SK-N-MC (cell line): ENCODE results near the gene HPDL.
A peak's percentile ranks its signal among the peaks of the same experiment; 100 is the strongest.
"Not testable (repeated sequence)": the region's sequence is repeated elsewhere in the genome, so short reads cannot be mapped to it uniquely, and the experiment has no call there.

Source experiments
- DNase-seq: peaks from one replicate; pipeline ENCODE4 v3.0.0-alpha.2; 2011; ENCODE audit warnings: low read depth, low spot score
- H3K27ac ChIP-seq: fragments of 200-600 bp; sonication (generic); 2 replicates; pipeline ENCODE4 v1.5.1; 2016; ENCODE audit warnings: mixed run types
- H3K36me3 ChIP-seq: fragments of 200-600 bp; sonication (generic); 2 replicates; pipeline ENCODE4 v1.6.1; 2017; ENCODE audit warnings: antibody characterized with exemption, low read length, mixed read lengths; ENCODE audit not compliant: insufficient read depth
- H3K4me3 ChIP-seq: fragments of 200-600 bp; sonication (generic); 2 replicates; pipeline ENCODE4 v1.5.1; 2016
- H3K9ac ChIP-seq: fragments of 200-600 bp; sonication (generic); 2 replicates; pipeline ENCODE4 v1.8.0; 2017; ENCODE audit warnings: mixed run types, mixed read lengths; ENCODE audit not compliant: insufficient read length
- H3K9me3 ChIP-seq: fragments of 200-600 bp; sonication (generic); 2 replicates; pipeline ENCODE4 v1.6.1; 2017; ENCODE audit warnings: low read depth, mild to moderate bottlenecking, antibody characterized with exemption, low read length, moderate library complexity, mixed read lengths
- EZH2 ChIP-seq: fragments of 200-600 bp; sonication (generic); IDR thresholded peaks from one replicate; pipeline ENCODE4 v1.6.1; 2017; ENCODE audit warnings: antibody characterized with exemption
- FOXP2 ChIP-seq: optimal IDR thresholded peaks from 2 replicates; pipeline ENCODE3; 2011; ENCODE audit warnings: mild to moderate bottlenecking, moderate library complexity; ENCODE audit not compliant: insufficient read depth; ENCODE audit errors: extremely low read length, control extremely low read depth
- POLR2AphosphoS5 ChIP-seq: IDR thresholded peaks from 2 replicates; pipeline ENCODE4 v1.6.1; 2012; ENCODE audit warnings: mild to moderate bottlenecking, low read depth, low read length, borderline replicate concordance

HPDL gene

DNA sequence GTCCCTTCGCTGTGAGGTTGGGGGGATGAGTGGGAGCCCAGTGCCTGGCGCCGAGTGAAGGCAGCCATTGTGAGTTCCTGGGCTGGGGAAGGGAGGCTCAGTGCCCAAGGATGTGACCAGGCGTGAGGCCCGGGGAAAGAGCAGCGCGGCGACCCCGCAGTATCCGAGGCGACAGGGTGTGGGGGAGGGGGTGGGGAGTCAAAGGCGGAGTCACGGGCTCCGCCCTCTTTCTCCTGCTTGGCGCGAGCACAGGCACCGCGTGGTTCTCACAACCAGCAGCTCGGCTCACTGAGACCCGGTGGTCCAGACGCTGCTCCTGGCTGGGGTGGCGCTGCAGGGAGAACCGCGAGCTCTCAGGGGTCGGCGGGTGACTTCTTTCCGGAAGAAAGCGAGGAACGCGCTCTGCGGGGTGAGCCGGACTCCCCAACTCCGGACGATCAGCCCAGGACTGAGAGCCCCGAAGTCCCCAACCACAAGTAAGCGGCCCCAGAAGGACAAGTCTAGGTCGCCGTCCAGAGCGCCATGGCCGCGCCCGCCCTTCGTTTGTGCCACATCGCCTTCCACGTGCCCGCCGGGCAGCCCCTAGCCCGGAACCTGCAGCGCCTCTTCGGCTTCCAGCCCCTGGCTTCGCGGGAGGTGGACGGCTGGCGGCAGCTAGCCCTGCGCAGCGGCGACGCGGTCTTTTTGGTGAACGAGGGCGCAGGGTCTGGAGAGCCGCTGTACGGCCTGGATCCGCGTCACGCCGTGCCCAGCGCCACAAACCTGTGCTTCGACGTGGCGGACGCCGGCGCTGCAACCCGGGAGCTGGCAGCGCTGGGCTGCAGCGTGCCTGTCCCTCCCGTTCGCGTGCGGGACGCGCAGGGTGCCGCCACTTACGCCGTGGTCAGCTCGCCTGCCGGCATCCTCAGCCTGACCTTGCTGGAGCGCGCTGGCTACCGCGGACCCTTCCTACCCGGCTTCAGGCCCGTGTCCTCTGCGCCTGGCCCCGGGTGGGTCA lies at the start of gene HPDL:
HPDL (plus strand) TSS at position 269 of the 997 bp plus-strand sequence; CDS start at position 523, 254 bp downstream.
- Histone ChIP-seq H3K4me3 (peak within 1 kb of the TSS; percentile 53), H3K27ac (no peak within 1 kb of the TSS), H3K36me3 (no peaks in the 10 kb centered on the region), H3K9me3 (no peaks in the 10 kb centered on the region), H3K9ac (no peak within 1 kb of the TSS)
- no peak for DNase-seq
- no peak for TF ChIP-seq FOXP2
- TF ChIP-seq EZH2 = no peak
- TF ChIP-seq POLR2AphosphoS5 = peak; percentile 89

DNA sequence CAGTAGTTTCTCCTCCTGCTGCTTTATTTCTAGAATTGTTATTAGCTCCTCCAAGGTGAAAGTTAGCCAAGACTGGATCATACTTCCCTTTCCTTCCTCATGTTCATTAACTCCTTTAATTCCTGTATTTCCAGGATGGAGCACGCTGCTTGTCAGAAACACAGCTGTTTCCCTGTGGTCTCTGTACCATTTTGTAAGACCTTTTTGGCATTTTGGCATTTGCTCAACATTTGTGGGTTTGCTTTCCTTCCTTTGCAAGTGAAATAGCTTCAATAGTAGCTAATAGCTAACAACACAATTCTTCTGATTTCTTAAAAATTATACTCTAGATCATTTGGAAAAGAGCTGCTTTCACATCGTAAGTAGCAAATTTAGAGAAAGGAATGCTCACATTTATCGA lies 44.3 kb upstream of the HPDL start:
- Histone ChIP-seq H3K9me3 (no peaks in the 10 kb centered on the region), H3K9ac (no peak overlapping the region), H3K27ac (no peak overlapping the region), H3K4me3 (no peak overlapping the region), H3K36me3 (no peaks in the 10 kb centered on the region)
- TF ChIP-seq POLR2AphosphoS5 (no peak), EZH2 (no peak), FOXP2 (no peak)
- no peak for DNase-seq

DNA sequence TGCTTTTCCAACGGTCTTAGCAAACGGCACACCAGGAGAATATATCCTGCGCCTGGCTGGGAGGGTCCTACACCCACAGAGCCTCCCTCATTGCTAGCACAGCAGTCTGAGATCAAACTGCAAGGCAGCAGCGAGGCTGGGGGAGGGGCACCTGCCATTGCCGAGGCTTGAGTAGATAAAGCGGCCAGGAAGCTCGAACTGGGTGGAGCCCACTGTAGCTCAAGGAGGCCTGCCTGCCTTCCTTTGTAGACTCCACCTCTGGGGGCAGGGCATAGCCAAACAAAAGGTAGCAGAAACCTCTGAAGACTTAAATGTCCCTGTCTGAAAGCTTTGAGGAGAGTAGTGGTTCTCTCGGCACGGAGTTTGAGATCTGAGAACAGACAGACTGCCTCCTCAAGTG lies 41.8 kb upstream of the HPDL start:
- not testable (repeated sequence) for DNase-seq, H3K9me3 ChIP-seq

DNA sequence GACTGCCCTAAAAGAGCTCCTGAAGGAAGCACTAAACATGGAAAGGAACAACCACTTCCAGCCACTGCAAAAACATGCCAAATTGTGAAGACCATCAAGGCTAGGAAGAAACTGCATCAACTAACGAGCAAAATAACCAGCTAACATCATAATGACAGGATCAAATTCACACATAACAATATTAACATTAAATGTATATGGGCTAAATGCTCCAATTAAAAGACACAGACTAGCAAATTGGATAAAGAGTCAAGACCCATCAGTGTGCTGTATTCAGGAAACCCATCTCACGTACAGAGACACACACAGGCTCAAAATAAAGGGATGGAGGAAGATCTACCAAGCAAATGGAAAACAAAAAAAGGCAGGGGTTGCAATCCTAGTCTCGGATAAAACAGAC lies 40.2 kb upstream of the HPDL start:
- not testable (repeated sequence) for DNase-seq, H3K4me3 ChIP-seq, H3K9me3 ChIP-seq, H3K36me3 ChIP-seq, H3K9ac ChIP-seq, H3K27ac ChIP-seq

More for the DNA sequence above, 41.8 kb upstream of the HPDL start:
- not testable (repeated sequence) for H3K9ac ChIP-seq, H3K27ac ChIP-seq, H3K36me3 ChIP-seq, H3K4me3 ChIP-seq

DNA sequence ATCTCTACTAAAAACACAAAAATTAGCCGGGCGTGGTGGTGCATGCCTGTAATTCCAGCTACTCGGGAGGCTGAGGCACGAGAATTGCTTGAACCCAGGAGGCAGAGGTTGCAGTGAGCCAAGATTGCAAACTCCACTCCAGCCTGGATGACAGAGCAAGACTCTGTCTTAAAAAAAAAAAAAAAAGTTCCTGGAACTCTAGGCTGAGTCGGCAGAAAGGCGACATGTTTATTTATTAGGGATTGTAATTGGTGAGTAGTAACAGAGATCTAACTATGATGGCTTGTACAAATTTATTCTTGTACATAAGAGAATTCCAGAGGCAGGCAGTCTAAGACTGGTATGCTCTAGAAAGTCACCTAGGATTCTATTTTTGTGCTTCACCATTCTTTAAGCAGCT lies 35.7 kb upstream of the HPDL start:
- not testable (repeated sequence) for H3K36me3 ChIP-seq, H3K9ac ChIP-seq, DNase-seq, H3K27ac ChIP-seq, H3K4me3 ChIP-seq, H3K9me3 ChIP-seq

DNA sequence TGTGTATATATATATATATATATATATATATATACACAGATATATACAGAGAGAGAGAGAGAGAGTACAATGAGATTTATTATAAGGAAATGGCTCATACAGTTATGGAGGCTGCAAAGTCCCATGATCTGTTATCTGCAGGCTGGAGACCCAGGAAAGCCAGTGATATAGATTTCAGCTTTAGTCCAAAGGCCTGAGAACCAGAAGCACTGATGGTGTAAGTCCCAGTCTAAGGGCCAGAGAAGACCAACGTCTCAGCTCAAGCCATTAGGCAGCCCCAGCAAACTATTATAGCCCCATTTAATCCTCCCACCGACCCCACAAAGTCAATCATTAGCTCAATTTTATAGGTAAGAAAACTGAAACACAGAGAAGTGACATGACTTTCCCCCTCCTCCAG lies 35.0 kb upstream of the HPDL start:
- no peaks in the 10 kb centered on the region for H3K36me3 ChIP-seq
- no peak overlapping the region for H3K9ac ChIP-seq
- H3K9me3 ChIP-seq = no peaks in the 10 kb centered on the region
- H3K4me3 ChIP-seq = no peak overlapping the region
- TF ChIP-seq EZH2 = no peak
- no peak for TF ChIP-seq FOXP2
- no peak for TF ChIP-seq POLR2AphosphoS5
- no peak for DNase-seq
- H3K27ac ChIP-seq = no peak overlapping the region

DNA sequence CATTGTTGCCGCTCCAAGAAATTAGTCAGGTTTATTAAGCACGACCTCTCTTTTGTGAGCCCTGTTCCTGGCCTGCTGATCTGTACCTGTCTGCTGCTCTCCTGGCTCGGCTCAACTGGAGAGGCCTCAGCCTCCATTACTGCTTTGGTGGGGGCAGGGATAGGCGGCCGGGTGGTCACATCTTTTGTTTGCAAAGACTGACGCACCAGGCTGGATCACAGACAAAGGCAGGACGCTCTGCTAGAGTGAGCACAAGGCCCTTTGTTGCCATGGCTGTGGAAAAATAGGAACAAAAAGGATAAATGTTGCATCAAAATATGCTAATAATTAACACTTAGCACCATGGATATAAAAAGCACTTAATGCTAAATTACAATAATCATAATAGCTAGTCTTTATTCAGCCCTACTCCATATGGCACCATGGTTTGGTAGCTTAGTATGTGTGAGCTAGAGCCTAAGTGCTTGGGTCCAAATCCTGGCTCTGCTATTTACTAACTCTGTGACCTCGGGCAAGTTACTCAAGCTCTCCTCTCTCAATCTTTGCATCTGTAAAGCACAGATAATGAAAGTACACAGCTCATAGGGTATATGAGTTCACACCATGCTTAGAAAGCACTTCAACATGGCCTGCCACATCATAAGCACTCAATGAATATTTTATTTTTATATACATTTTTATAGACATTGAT lies 28.9 kb upstream of the HPDL start:
- no peak overlapping the region for H3K9ac ChIP-seq
- no peak overlapping the region for H3K4me3 ChIP-seq
- no peak for DNase-seq

DNA sequence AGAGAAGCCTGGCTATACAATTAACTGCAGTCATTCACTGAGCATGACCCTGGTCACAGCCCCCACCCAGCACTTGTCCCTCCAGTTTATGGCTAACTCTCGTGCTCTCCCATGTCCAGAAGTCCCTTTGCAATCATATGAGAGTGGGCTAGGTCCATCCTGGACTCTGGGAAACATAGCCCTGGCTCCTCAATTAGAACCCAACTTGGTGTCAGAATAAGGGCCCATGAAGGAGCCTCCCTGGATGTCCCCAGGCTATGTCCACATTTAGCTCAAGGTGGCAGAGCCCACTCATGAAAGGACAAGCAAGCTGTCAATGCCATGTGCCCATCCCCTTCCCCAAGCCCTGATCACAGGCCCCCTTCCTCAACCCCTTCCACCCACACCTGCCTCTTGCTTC lies 27.4 kb upstream of the HPDL start:
- H3K36me3 ChIP-seq = no peaks in the 10 kb centered on the region
- no peak for DNase-seq
- H3K9ac ChIP-seq = no peak overlapping the region
- H3K4me3 ChIP-seq = no peak overlapping the region
- no peaks in the 10 kb centered on the region for H3K9me3 ChIP-seq
- no peak overlapping the region for H3K27ac ChIP-seq
- TF ChIP-seq FOXP2 = no peak
- no peak for TF ChIP-seq POLR2AphosphoS5
- no peak for TF ChIP-seq EZH2

More for the DNA sequence above, 28.9 kb upstream of the HPDL start:
- Histone ChIP-seq H3K9me3 (no peaks in the 10 kb centered on the region), H3K36me3 (no peaks in the 10 kb centered on the region), H3K27ac (no peak overlapping the region)
- TF ChIP-seq FOXP2 (no peak), EZH2 (no peak), POLR2AphosphoS5 (no peak)

DNA sequence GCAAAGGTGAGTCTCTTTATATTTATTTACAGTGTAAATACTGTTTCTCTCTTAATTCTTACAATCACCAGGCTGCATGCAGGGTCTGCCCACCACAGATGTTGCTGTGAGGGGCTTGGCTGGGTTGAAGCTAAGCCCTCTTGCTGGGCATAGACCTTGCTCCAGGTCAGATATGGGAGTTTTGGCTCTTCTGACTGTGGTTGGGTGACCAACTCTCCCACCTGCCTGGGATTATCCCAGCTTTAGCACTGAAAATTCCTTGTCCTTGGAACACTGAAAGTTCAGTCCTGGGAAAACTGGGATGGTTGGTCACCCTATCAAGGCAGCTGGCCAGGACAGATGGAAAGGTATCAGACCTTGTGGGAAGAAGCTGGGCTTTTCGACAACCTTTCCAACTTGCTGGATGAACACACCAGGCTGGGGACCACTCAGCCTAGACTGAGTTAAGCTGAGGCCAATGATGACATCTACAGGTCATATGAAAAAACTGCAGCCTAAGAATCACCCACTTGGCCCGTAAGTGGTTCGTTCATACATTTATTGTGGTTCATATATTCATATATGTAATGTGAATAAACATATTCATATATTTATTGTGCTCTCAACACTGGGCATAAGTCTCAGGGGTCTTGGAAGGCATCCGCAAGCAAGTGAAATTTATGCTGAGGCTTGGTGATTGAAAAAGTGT lies 26.6 kb upstream of the HPDL start:
- Histone ChIP-seq H3K9ac (no peak overlapping the region), H3K4me3 (no peak overlapping the region), H3K27ac (no peak overlapping the region), H3K9me3 (no peaks in the 10 kb centered on the region), H3K36me3 (no peaks in the 10 kb centered on the region)
- TF ChIP-seq FOXP2 (no peak), POLR2AphosphoS5 (no peak), EZH2 (no peak)
- peak; percentile 30 for DNase-seq
